CD14-positive monocyte (primary cell): ENCODE results near the gene CD6. TPM values are rescaled to one million over a fixed set of nuclear protein-coding genes. Genes with fewer than 3 reads are reported as not detected.

Experiments used
- DNase-seq, 3 donors: peaks; one replicate each; pipeline ENCODE4 v3.0.0-alpha.2; 2011 to 2022
- H2AFZ ChIP-seq: 2 replicates; pipeline ENCODE4 v1.6.0; 2012; ENCODE audit warnings: mild to moderate bottlenecking, low read depth, low read length, inconsistent platforms; ENCODE audit not compliant: insufficient read depth, poor library complexity, severe bottlenecking
- H3K27ac ChIP-seq, 2 donors: 1 replicate in 1 of 2; 2 replicates in 1 of 2; pipeline ENCODE4 v1.5.1; 2012 to 2013; ENCODE audit warnings: low read length in 2 of 2, control low read depth in 1 of 2, inconsistent platforms in 1 of 2, low read depth in 1 of 2, mild to moderate bottlenecking in 1 of 2
- H3K27me3 ChIP-seq, 2 donors: one replicate each; pipeline versions ENCODE4 v1.6.0 to v1.6.1; 2011 to 2013; ENCODE audit warnings: low read length in 2 of 2; ENCODE audit not compliant: control insufficient read depth in 2 of 2, insufficient read depth in 2 of 2
- H3K36me3 ChIP-seq, 2 donors: replicated peaks in 1 of 2; 1 replicate in 1 of 2; 2 replicates in 1 of 2; pipeline versions ENCODE4 v1.5.1 to v1.6.1; 2012 to 2013; ENCODE audit warnings: low read length in 2 of 2, control low read depth in 1 of 2, inconsistent platforms in 1 of 2, mild to moderate bottlenecking in 1 of 2; ENCODE audit not compliant: insufficient read depth in 2 of 2, control insufficient read depth in 1 of 2
- H3K4me1 ChIP-seq, 2 donors: 1 replicate in 1 of 2; 2 replicates in 1 of 2; pipeline versions ENCODE4 v1.5.1 to v1.6.1; 2012 to 2013; ENCODE audit warnings: low read length in 2 of 2, control low read depth in 1 of 2, inconsistent platforms in 1 of 2, mild to moderate bottlenecking in 1 of 2, moderate library complexity in 1 of 2; ENCODE audit not compliant: insufficient read depth in 2 of 2, control insufficient read depth in 1 of 2
- H3K4me2 ChIP-seq: replicated peaks from 2 replicates; pipeline ENCODE3; 2012; ENCODE audit warnings: low read length, moderate library complexity, mild to moderate bottlenecking; ENCODE audit not compliant: poor library complexity, severe bottlenecking; ENCODE audit errors: extremely low read depth
- H3K4me3 ChIP-seq, 3 experiments: fragments of 200-600 bp in 1 of 3; sonication (generic) in 1 of 3; replicated peaks in 1 of 3; 1 replicate in 2 of 3; 2 replicates in 1 of 3; pipeline ENCODE4 v1.5.1; 2011 to 2013; ENCODE audit warnings: low read length in 3 of 3, mild to moderate bottlenecking in 3 of 3, control low read depth in 2 of 3, low read depth in 2 of 3, inconsistent platforms in 1 of 3, moderate library complexity in 1 of 3
- H3K79me2 ChIP-seq: 2 replicates; pipeline ENCODE4 v1.6.0; 2012; ENCODE audit warnings: mild to moderate bottlenecking, control low read depth, inconsistent platforms, low read length, moderate library complexity; ENCODE audit not compliant: insufficient read depth
- H3K9ac ChIP-seq: 2 replicates; pipeline ENCODE4 v1.6.0; 2017; ENCODE audit warnings: low read length, mild to moderate bottlenecking; ENCODE audit not compliant: insufficient read depth, poor library complexity, severe bottlenecking
- H3K9me3 ChIP-seq, 2 donors: replicated peaks in 1 of 2; 1 replicate in 1 of 2; 2 replicates in 1 of 2; pipeline versions ENCODE4 v1.5.1 to v1.6.1; 2012 to 2013; ENCODE audit warnings: low read length in 2 of 2, control low read depth in 1 of 2; ENCODE audit not compliant: control insufficient read depth in 1 of 2, insufficient read depth in 1 of 2
- H4K20me1 ChIP-seq: 2 replicates; pipeline ENCODE4 v1.6.0; 2012; ENCODE audit warnings: mild to moderate bottlenecking, low read length, control low read depth, moderate library complexity; ENCODE audit not compliant: insufficient read depth
- H3K27ac Mint-ChIP-seq, 7 donors: one replicate each; pipeline ENCODE4 v1.8.0; 2020; ENCODE audit warnings: mild to moderate bottlenecking in 7 of 7, mixed read lengths in 7 of 7, moderate library complexity in 6 of 7, inconsistent platforms in 2 of 7
- H3K27me3 Mint-ChIP-seq, 3 donors: one replicate each; pipeline ENCODE4 v1.8.0; 2021 to 2022; ENCODE audit warnings: low read depth in 3 of 3, mild to moderate bottlenecking in 3 of 3, mixed read lengths in 3 of 3, moderate library complexity in 3 of 3, inconsistent platforms in 1 of 3
- H3K36me3 Mint-ChIP-seq, 2 donors: one replicate each; pipeline ENCODE4 v1.8.0; 2020; ENCODE audit warnings: mixed read lengths in 2 of 2, inconsistent platforms in 1 of 2, mild to moderate bottlenecking in 1 of 2
- H3K4me1 Mint-ChIP-seq: one replicate; pipeline ENCODE4 v1.8.0; 2020; ENCODE audit warnings: mild to moderate bottlenecking, mixed read lengths
- H3K4me3 Mint-ChIP-seq, 2 donors: one replicate each; pipeline ENCODE4 v1.8.0; 2020; ENCODE audit warnings: mild to moderate bottlenecking in 2 of 2, mixed read lengths in 2 of 2, moderate library complexity in 1 of 2
- H3K9me3 Mint-ChIP-seq, 7 donors: one replicate each; pipeline ENCODE4 v1.8.0; 2020 to 2022; ENCODE audit warnings: mixed read lengths in 7 of 7, mild to moderate bottlenecking in 6 of 7, moderate library complexity in 6 of 7, inconsistent platforms in 2 of 7
- WGBS: methylation state at CpG from one replicate; pipeline ENCODE4 v1.1.5; 2013; ENCODE audit warnings: missing lambda C conversion rate; ENCODE audit not compliant: insufficient coverage; 5-methylcytosine and 5-hydroxymethylcytosine counted together
- intact Hi-C, 2 donors: fragments of 100-400 bp; cut with micrococcal nuclease; formaldehyde crosslinking; loops; one replicate each; pipeline versions ENCODE4 v1.15.0 to v1.15.1; 2023
- polyA plus RNA-seq, 3 donors: library from polyadenylated mRNA; depleted of rRNA in 1 of 3; unstranded in 2 of 3; stranded (reverse) in 1 of 3; fragments of 300-500 nt in 2 of 3; fragments of >200 nt in 1 of 3; fragmentation: Illumina TruSeq in 2 of 3; gene quantifications; 1 replicate in 2 of 3; 2 replicates in 1 of 3; pipeline ENCODE4 v1.2.3, GENCODE V29; 2012 to 2021
- TF ChIP-seq, protein P1 (sequence below): fragments of 200-600 bp; IDR thresholded peaks from one replicate; pipeline ENCODE4 v1.8.0; 2022; ENCODE audit warnings: antibody characterized with exemption, mild to moderate bottlenecking

The CD6 gene
- polyA plus RNA-seq, 3 donors: 0.09 to 0.39 (median 0.39) TPM

DNA sequence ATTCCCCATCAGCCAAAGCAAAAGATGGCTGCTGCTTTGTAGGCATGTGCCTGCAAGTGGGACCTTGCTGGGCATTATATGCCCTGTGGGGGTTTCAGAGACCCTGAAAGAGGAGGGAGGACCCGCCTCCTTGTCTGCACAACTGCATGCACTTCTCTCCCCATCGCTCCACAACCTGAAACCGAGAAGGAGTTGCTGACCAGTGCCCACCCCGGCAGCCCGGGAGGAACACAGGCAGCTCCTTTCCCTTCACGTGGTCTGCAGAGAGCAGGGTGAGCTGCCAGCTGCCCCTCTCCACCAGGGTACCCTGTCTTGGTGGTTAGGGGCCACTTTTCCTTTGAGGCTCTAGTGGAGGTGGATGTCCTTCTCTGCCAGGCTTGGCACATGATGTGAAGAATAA, 48.6 kb upstream of the CD6 start:
- Mint-ChIP-seq H3K4me3 (peak overlapping the region in 1 of 2 donors; percentile 83), H3K36me3 (peaks cover 40 to 43% of the 10 kb centered on the region in 2 donors), H3K9me3 (peaks cover 0 to 10% (median 4%) of the 10 kb centered on the region in 7 donors), H3K4me1 (peaks cover 33% of the 10 kb centered on the region), H3K27ac (no peak overlapping the region), H3K27me3 (peaks cover 41 to 56% (median 50%) of the 10 kb centered on the region in 3 donors)
- Histone ChIP-seq H3K9ac (no peak overlapping the region), H3K27me3 (peaks cover 25 to 44% of the 10 kb centered on the region in 2 donors), H3K27ac (no peak overlapping the region), H2AFZ (no peak overlapping the region), H3K4me3 (no peak overlapping the region), H4K20me1 (peaks cover 13% of the 10 kb centered on the region), H3K4me1 (peaks cover 39% of the 10 kb centered on the region in 2 donors), H3K36me3 (peaks cover 30 to 39% of the 10 kb centered on the region in 2 donors), H3K4me2 (no peak overlapping the region), H3K9me3 (peaks cover 0 to 9% of the 10 kb centered on the region in 2 donors), H3K79me2 (peaks cover 17% of the 10 kb centered on the region)
- TF ChIP-seq, protein P1, sequence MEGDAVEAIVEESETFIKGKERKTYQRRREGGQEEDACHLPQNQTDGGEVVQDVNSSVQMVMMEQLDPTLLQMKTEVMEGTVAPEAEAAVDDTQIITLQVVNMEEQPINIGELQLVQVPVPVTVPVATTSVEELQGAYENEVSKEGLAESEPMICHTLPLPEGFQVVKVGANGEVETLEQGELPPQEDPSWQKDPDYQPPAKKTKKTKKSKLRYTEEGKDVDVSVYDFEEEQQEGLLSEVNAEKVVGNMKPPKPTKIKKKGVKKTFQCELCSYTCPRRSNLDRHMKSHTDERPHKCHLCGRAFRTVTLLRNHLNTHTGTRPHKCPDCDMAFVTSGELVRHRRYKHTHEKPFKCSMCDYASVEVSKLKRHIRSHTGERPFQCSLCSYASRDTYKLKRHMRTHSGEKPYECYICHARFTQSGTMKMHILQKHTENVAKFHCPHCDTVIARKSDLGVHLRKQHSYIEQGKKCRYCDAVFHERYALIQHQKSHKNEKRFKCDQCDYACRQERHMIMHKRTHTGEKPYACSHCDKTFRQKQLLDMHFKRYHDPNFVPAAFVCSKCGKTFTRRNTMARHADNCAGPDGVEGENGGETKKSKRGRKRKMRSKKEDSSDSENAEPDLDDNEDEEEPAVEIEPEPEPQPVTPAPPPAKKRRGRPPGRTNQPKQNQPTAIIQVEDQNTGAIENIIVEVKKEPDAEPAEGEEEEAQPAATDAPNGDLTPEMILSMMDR: no peak
- DNase-seq: no peak
- intact Hi-C loops: no loop called here
- WGBS: no CpG with 5 or more reads among the region's 6 CpGs

- H3K4me1 ChIP-seq: peaks cover 35% of the 10 kb centered on the region in 2 donors
- H3K4me1 Mint-ChIP-seq: peaks cover 29% of the 10 kb centered on the region
- H3K36me3 Mint-ChIP-seq: peaks cover 40 to 43% of the 10 kb centered on the region in 2 donors
- H3K4me3 ChIP-seq: no peak overlapping the region
- intact Hi-C loops: no loop called here
- H3K4me2 ChIP-seq: no peak overlapping the region
- peaks cover 0 to 9% of the 10 kb centered on the region in 2 donors for H3K9me3 ChIP-seq
- H3K79me2 ChIP-seq: peaks cover 13% of the 10 kb centered on the region
- peaks cover 30 to 39% of the 10 kb centered on the region in 2 donors for H3K36me3 ChIP-seq
- peaks cover 0 to 10% (median 4%) of the 10 kb centered on the region in 7 donors for H3K9me3 Mint-ChIP-seq
- H3K27me3 Mint-ChIP-seq: peaks cover 45 to 56% (median 50%) of the 10 kb centered on the region in 3 donors
- no peak overlapping the region for H3K27ac ChIP-seq
- TF ChIP-seq, protein P1: no peak
- H2AFZ ChIP-seq: no peak overlapping the region
- no CpG with 5 or more reads among the region's 5 CpGs for WGBS
- peak overlapping the region in 1 of 2 donors; percentile 83 for H3K4me3 Mint-ChIP-seq
- peaks cover 12% of the 10 kb centered on the region for H4K20me1 ChIP-seq
- no peak overlapping the region for H3K27ac Mint-ChIP-seq
- H3K27me3 ChIP-seq: peaks cover 25 to 44% of the 10 kb centered on the region in 2 donors
- no peak overlapping the region for H3K9ac ChIP-seq
- DNase-seq: no peak
Measured at GRCh38 chr11:60923326-60923725, 48.2 kb upstream of the CD6 start.
